CD4-positive, alpha-beta T cell treated with Interleukin-15 for 4 hours (primary cell): ENCODE results near the gene OPA1.
A peak's percentile ranks its signal among the peaks of the same experiment; 100 is the strongest.
"Not testable (repeated sequence)": the region's sequence is repeated elsewhere in the genome, so short reads cannot be mapped to it uniquely, and the experiment has no call there.

ENCODE experiments used
- DNase-seq: peaks from one replicate; pipeline ENCODE4 v3.0.0-alpha.2; 2020; ENCODE audit warnings: low spot score

The OPA1 gene

GRCh38 chr3:193589616-193590015 lies 3.4 kb upstream of the OPA1 start:
- DNase-seq = no peak

DNA sequence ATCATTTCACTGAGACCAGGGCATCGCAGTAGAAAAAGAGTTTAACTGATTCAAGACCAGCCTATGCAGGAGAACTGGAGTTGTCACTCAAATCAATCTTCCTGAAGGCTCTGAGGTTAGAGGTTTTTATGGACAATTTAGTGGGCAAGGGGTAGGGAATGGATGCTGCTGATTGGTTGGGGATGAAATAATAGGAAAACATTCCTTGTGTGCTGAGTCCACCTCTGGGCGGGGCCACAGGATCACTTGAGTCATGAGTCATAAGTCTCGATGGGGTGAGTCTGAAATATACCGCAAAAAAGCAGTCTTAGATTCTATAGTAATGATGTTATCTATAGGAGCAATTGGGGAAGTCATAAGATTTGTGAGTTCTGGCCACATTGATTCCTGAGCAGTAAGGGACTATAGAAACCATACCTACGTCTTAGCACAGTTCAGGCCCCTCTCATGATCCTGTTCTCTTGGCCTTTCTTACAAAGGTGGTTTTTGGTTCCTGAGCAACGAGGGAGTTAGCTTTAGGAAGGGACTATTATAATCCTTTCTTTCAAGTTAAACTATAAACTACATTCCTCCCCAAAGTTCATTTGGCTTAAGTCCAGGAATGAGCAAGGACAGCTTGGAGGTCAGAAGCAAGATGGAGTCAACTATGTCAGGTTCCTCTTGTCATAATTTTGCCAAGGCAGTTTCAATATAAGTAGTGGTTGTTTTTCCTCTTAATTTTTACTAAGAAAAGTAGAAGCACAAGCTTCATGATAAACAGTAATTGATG lies 2.7 kb upstream of the OPA1 start:
- no peak for DNase-seq

- DNase-seq = peak; percentile 25
Measured at GRCh38 chr3:193593668-193594030, 641 bp downstream of the OPA1 start.

GRCh38 chr3:193594946-193595689 lies 2.1 kb downstream of the OPA1 start:
- no peak for DNase-seq

- no peak for DNase-seq
Measured at GRCh38 chr3:193595939-193596487, 3.0 kb downstream of the OPA1 start.

DNA sequence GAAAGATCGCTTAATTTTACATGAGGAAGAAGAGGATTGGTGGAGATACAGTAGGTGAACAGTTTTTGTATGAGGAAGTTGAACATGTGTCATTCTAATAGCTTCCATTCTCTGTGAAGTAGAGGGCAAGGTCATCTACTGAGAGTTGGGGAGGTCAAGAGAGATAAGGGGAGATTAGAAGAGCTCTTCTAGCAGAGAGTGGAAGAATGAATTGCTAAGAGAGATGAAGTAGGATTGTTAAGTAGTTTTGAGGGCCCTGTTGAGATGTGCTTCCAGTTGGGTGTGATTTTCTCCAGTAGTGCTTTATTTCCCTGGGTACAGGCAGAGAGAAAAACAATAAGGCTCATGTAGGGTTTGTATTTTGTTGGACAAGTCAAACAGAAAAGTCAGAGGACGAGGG lies 5.2 kb downstream of the OPA1 start:
- no peak for DNase-seq

GRCh38 chr3:193599393-193599792 lies 6.4 kb downstream of the OPA1 start:
- no peak for DNase-seq

- peak; percentile 71 for DNase-seq
Measured at GRCh38 chr3:193605876-193606275, 12.9 kb downstream of the OPA1 start.

DNA sequence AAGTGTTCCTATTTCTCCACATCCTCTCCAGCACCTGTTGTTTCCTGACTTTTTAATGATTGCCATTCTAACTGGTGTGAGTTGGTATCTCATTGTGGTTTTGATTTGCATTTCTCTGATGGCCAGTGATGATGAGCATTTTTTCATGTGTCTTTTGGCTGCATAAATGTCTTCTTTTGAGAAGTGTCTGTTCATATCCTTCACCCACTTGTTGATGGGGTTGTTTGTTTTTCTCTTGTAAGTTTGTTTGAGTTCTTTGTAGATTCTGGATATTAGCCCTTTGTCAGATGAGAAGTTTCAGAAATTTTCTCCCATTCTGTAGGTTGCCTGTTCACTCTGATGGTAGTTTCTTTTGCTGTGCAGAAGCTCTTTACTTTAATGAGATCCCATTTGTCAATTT lies 13.9 kb downstream of the OPA1 start:
- DNase-seq = not testable (repeated sequence)

DNA sequence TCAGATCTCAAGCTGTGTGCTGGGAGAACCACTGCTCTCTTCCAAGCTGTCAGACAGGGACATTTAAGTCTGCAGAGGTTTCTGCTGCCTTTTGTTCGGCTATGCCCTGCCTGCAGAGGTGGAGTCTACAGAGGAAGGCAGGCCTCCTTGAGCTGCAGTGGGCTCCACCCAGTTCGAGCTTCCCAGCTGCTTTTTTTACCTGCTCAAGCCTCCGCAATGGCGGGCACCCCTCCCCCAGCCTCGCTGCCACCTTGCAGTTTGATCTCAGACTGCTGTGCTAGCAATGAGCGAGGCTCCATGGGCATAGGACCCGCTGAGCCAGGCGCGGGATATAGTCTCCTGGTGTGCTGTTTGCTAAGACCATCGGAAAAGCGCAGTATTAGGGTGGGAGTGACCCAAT lies 17.5 kb downstream of the OPA1 start:
- not testable (repeated sequence) for DNase-seq

- no peak for DNase-seq
Measured at GRCh38 chr3:193614430-193614829, 21.4 kb downstream of the OPA1 start.

DNA sequence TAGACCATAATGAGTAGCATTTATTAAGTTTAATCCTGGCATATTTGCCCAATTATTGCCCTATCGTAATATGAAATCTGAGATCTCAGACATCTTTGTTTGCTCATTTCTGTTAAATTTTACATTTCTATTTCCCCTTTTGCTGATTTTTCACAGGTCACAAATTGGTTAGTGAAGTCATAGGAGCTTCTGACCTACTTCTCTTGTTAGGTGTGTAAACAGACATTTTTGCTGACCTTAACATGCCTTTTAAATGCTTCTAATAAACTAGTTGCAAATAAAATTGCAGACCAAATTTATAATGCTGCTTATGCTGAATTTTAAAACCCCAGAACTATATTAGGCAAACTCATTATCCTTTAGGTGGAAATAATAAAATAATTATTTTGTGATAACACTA lies 24.6 kb downstream of the OPA1 start:
- no peak for DNase-seq

GRCh38 chr3:193620057-193620456 lies 27.0 kb downstream of the OPA1 start:
- DNase-seq = no peak

DNA sequence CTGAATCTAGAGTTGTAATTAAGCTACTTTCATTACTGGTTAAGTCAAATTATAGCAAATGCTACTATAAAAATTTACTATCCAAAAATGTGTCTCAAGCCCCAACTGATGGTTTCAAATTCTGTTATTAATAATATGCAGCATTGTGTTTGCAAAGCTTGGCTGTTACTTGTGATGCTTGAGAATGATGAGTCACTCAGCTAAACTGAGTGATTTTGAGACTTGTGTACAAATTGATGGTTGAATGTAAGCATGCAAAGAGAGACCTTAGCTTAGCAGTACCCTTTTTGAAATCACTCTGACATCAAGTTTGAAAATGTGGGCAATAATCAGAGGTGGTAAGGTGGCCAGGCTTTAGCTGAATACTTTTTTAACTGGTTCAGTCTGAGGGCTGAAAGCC lies 27.6 kb downstream of the OPA1 start:
- DNase-seq = no peak

DNA sequence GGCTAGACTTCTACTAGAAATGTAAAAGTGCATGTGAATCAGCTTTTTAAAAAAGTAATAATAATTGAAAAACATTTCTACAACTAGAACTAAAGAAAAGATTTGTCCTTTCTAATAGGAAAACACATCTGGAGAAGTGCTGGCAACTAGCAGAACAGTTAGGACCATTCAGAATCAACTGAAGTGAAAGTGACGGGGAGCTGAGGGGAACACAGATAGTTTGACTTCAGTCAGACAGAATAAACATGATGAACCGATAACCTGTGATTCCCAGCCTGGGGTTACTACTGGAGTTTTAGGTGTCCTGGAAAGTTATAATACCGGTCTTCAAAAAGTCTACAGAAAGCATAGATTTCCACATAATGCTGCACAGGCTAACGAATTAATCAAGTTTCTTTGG lies 28.1 kb downstream of the OPA1 start:
- no peak for DNase-seq

DNA sequence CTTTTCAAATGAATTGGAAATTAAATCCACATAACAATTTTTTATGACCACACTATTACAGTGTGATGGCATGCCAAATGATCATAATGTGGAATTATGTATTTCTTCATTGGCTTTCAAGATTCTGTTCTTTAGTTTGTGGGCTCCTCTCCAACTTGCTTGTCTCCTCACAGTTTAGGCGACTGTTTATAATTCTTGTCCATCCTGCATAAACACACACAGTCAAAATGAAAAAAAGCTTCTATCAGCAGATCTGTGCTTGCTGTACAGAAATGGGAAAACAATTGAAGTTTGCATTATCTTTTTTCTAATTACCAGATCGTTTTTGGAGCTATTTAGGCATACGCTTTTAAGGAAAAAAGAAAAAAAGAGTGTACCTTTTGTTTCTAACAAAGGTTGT lies 37.0 kb downstream of the OPA1 start:
- no peak for DNase-seq

DNA sequence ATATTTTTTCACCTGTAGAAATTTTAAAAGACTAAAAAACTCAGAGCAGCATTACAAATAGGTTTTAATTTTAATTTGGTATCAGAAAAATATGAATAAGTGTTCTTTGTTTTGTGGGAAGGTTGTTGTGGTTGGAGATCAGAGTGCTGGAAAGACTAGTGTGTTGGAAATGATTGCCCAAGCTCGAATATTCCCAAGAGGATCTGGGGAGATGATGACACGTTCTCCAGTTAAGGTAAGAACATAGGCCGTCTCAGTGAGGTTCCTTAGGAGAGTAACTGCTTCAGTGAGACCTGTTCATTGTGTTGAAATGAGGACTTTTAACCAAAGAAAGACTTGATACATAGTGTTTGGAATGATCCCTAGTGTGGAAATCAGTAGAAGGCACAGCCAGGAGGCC lies 44.8 kb downstream of the OPA1 start:
- no peak for DNase-seq

DNA sequence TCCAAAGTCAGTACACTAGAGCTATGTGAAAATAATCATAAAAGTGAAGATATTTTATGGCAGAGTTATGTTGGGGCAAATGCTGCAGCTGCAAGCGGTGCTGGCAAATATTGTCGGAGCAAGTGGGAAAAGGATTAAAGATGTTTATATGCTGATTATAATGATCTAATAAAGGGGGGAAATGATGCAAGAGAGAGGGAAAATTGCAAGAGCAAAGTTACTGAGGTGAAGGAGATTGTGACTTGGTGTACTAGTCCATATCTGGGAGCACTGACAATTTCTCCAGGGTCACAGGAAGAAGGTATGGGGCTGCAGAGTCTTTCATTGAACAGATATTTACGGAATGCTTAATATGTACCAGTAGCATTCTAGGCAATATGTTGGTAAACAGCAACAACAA lies 45.8 kb downstream of the OPA1 start:
- no peak for DNase-seq

- DNase-seq = no peak
Measured at GRCh38 chr3:193640165-193640715, 47.2 kb downstream of the OPA1 start.

GRCh38 chr3:193640728-193641439 lies 47.9 kb downstream of the OPA1 start:
- DNase-seq = no peak

DNA sequence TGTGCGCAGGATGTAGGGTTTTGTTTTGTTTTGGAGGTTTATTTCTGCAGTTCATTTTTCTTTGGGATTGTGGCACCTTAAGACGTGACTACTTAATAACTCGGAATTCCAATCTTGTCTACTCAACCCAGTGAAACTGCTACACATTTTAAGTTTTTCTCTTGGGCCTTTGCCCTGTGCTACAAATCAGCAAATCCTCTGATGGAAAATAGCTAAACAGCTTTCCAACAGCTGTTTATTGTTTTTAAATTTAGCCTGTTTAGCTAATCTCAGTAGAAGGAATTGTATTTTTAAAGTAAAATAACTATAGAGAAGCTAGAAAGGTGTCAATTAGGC lies 48.4 kb downstream of the OPA1 start:
- no peak for DNase-seq

GRCh38 chr3:193645806-193646205 lies 52.8 kb downstream of the OPA1 start:
- DNase-seq = no peak
